A673 (cell line): Measurements from ENCODE around the gene ADAM12. TPM values are rescaled to one million over a fixed set of nuclear protein-coding genes. Genes with fewer than 3 reads are reported as not detected.

Source experiments
- BruUV-seq: library from RNA; stranded (reverse); fragments of 400-500 nt; replicated peaks from 2 replicates; lab custom pipeline; 2021; lab: Mats Ljungman, UMichigan
- CTCF ChIA-PET: fragments of 300-600 bp; sonication (Branson Sonifier 250); formaldehyde crosslinking; loops from one replicate; lab custom pipeline; 2022; ENCODE audit warnings: antibody characterized with exemption; lab: Charles Lee
- POLR2A ChIA-PET: fragments of 300-600 bp; sonication (Branson Sonifier 250); formaldehyde crosslinking; loops from one replicate; lab custom pipeline; 2022; ENCODE audit warnings: antibody characterized with exemption; ENCODE audit not compliant: low non-redundant PET; lab: Charles Lee
- DNase-seq: peaks from one replicate; pipeline ENCODE4 v3.0.0-alpha.2; 2015; ENCODE audit warnings: low spot score
- H3K27ac ChIP-seq: fragments of 200-600 bp; sonication (generic); 2 replicates; pipeline ENCODE4 v1.5.1; 2016; ENCODE audit warnings: mixed run types, low read depth, mild to moderate bottlenecking, mixed read lengths, antibody characterized with exemption, low read length; ENCODE audit not compliant: poor library complexity, severe bottlenecking
- H3K27me3 ChIP-seq: fragments of 200-600 bp; sonication (generic); replicated peaks from 2 replicates; pipeline ENCODE4 v1.6.1; 2017; ENCODE audit warnings: mixed run types, low read depth, mild to moderate bottlenecking, mixed read lengths, antibody characterized with exemption, low read length; ENCODE audit not compliant: insufficient read depth, poor library complexity
- H3K36me3 ChIP-seq: fragments of 200-600 bp; sonication (generic); 2 replicates; pipeline ENCODE4 v1.6.1; 2016; ENCODE audit warnings: mixed run types, mild to moderate bottlenecking, mixed read lengths, antibody characterized with exemption, low read length; ENCODE audit not compliant: insufficient read depth, poor library complexity, severe bottlenecking
- H3K4me1 ChIP-seq: fragments of 200-600 bp; sonication (generic); 2 replicates; pipeline ENCODE4 v1.6.1; 2017; ENCODE audit warnings: mixed run types, mild to moderate bottlenecking, mixed read lengths, antibody characterized with exemption, low read length; ENCODE audit not compliant: insufficient read depth, poor library complexity, severe bottlenecking
- H3K4me3 ChIP-seq: fragments of 200-600 bp; sonication (generic); 2 replicates; pipeline ENCODE4 v1.5.1; 2016; ENCODE audit warnings: low read depth, mixed run types, mild to moderate bottlenecking, mixed read lengths, low read length; ENCODE audit not compliant: poor library complexity, severe bottlenecking
- H3K9me3 ChIP-seq: fragments of 200-600 bp; sonication (generic); 2 replicates; pipeline ENCODE4 v1.6.1; 2016; ENCODE audit warnings: mixed run types, low read depth, mild to moderate bottlenecking, mixed read lengths, antibody characterized with exemption, low read length; ENCODE audit not compliant: poor library complexity, severe bottlenecking
- EZH2 ChIP-seq: fragments of 200-600 bp; sonication (generic); IDR thresholded peaks from 2 replicates; pipeline ENCODE4 v1.6.1; 2017; ENCODE audit warnings: borderline replicate concordance, low read depth, mild to moderate bottlenecking, mixed read lengths, antibody characterized with exemption, low read length; ENCODE audit not compliant: poor library complexity, severe bottlenecking
- intact Hi-C: fragments of 100-400 bp; cut with micrococcal nuclease; formaldehyde crosslinking; loops from one replicate; pipeline ENCODE4 v1.10.0; 2022; ENCODE audit not compliant: unreplicated experiment
- total RNA-seq: library from RNA; stranded (reverse); gene quantifications from 2 replicates; pipeline ENCODE4 v1.2.3, GENCODE V29; 2021
- TF ChIP-seq, protein P1 (sequence below): fragments of 300-800, 200-600 bp; sonication (generic); conservative IDR thresholded peaks from 2 replicates; pipeline ENCODE4 v1.5.1; 2017; ENCODE audit warnings: low read depth, mild to moderate bottlenecking, antibody characterized with exemption, low read length, moderate library complexity, mixed read lengths

The ADAM12 gene
- total RNA-seq, 1 experiment from 2014 or later: 0.17 TPM

DNA sequence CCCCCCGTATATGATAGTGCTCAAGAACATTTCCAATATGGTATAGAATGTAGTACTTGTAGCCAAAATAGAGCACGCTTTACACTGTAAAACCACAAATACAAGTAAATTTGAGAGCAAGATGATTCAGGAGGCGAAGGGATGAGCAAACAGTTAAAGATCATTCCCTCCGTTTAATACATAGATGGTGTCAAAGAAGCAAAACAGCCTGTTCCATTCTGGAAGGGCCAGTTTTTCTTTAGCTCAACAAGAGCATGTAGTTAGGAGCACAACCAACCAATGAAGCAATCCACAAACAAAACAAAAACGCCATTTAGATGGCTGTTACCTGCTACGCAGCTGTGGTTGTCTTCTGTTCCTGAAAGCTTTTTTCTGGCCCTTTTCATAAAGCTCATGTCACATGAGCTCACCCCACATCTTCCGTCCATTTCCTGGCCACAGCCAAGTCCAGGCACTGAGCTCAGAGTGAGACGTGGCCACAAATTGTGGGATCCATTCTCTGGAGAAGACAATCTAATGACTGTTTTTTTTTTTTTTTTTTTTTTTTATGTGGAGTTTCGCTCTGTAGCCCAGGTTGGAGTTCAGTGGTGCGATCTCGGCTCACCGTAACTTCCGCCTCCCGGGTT lies 306.3 kb downstream of the ADAM12 start:
- ChIA-PET POLR2A (no interaction called here), CTCF (no interaction called here)
- no peak for DNase-seq
- no peak for TF ChIP-seq EZH2
- TF ChIP-seq, protein P1, sequence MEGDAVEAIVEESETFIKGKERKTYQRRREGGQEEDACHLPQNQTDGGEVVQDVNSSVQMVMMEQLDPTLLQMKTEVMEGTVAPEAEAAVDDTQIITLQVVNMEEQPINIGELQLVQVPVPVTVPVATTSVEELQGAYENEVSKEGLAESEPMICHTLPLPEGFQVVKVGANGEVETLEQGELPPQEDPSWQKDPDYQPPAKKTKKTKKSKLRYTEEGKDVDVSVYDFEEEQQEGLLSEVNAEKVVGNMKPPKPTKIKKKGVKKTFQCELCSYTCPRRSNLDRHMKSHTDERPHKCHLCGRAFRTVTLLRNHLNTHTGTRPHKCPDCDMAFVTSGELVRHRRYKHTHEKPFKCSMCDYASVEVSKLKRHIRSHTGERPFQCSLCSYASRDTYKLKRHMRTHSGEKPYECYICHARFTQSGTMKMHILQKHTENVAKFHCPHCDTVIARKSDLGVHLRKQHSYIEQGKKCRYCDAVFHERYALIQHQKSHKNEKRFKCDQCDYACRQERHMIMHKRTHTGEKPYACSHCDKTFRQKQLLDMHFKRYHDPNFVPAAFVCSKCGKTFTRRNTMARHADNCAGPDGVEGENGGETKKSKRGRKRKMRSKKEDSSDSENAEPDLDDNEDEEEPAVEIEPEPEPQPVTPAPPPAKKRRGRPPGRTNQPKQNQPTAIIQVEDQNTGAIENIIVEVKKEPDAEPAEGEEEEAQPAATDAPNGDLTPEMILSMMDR: no peak
- no peaks in the 10 kb centered on the region for H3K27me3 ChIP-seq
- BruUV-seq: no TSS peak
- H3K4me1 ChIP-seq: no peaks in the 10 kb centered on the region
- H3K4me3 ChIP-seq: no peak overlapping the region
- intact Hi-C loops: no loop called here
- no peak overlapping the region for H3K27ac ChIP-seq
- no peaks in the 10 kb centered on the region for H3K9me3 ChIP-seq
- H3K36me3 ChIP-seq: no peaks in the 10 kb centered on the region

GRCh38 chr10:126080879-126081411 lies 307.3 kb downstream of the ADAM12 start:
- intact Hi-C loops: no loop called here
- Histone ChIP-seq H3K9me3 (no peaks in the 10 kb centered on the region), H3K27ac (no peak overlapping the region), H3K4me1 (no peaks in the 10 kb centered on the region), H3K27me3 (no peaks in the 10 kb centered on the region), H3K36me3 (no peaks in the 10 kb centered on the region), H3K4me3 (no peak overlapping the region)
- CTCF ChIA-PET: no interaction called here
- BruUV-seq: no TSS peak
- POLR2A ChIA-PET: no interaction called here
- no peak for DNase-seq
- TF ChIP-seq, protein P1: no peak
- TF ChIP-seq EZH2: no peak

DNA sequence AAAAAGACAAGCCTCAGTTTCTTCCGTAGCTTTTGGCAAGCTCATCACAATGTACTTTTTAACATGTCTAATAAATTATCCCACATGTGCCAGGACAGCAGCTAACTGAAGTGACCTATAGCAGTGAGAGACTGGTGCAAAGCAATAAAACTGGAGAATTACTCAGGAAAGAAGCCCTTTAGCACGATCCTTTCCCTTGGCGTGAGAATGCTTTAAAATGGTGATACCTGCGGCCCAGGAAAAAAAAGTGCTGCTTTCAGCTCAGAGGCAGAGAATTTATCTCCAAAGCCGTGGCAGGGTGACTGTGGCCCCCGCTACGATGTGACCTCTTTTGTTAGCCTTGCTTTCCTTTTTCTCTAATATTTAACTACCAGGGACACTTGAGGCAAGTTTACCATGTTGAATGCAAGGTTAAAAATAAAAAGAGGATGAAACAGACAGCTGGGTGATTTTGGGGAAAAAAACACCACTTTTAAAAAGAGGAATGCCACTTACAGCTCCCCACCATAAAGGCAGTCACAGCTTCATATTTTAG lies 307.9 kb downstream of the ADAM12 start:
- POLR2A ChIA-PET: no interaction called here
- CTCF ChIA-PET: no interaction called here
- no peak for DNase-seq
- Histone ChIP-seq H3K36me3 (no peaks in the 10 kb centered on the region), H3K27ac (no peak overlapping the region), H3K27me3 (no peaks in the 10 kb centered on the region), H3K9me3 (no peaks in the 10 kb centered on the region), H3K4me3 (no peak overlapping the region), H3K4me1 (no peaks in the 10 kb centered on the region)
- no TSS peak for BruUV-seq
- TF ChIP-seq EZH2: no peak
- TF ChIP-seq, protein P1: no peak
- intact Hi-C loops: no loop called here
